ENCODE data around the gene OR8G1. TPM values are rescaled to one million over a fixed set of nuclear protein-coding genes. Genes with fewer than 3 reads are reported as not detected.

The OR8G1 gene
- total RNA-seq, 1 experiment from 2014 or later: not detected

GRCh38 chr11:124296016-124296415, 55.1 kb downstream of the OR8G1 start:
- no TSS peak for BruUV-seq (replicated peaks)
- H3K4me3 Mint-ChIP-seq (ENCODE audit: unreplicated experiment): no peak overlapping the region
- POLR2A ChIA-PET: no interaction called here

GRCh38 chr11:124297921-124298320, 57.0 kb downstream of the OR8G1 start:
- BruUV-seq (replicated peaks): no TSS peak
- Histone ChIP-seq H3K36me3 (ENCODE audit: control insufficient read depth, insufficient read depth, low read length) (no peaks in the 10 kb centered on the region), H3K4me3 (ENCODE audit: low read depth, low read length) (no peak overlapping the region), H3K9me3 (no peaks in the 10 kb centered on the region), H3K27me3 (replicated peaks; ENCODE audit: control insufficient read depth, insufficient read depth, low read length) (no peaks in the 10 kb centered on the region), H3K4me1 (no peaks in the 10 kb centered on the region; the same call in 1 of the 2 replicates)
- ChIA-PET POLR2A (no interaction called here), CTCF (no interaction called here)
- no peak for TF ChIP-seq CTCF (IDR thresholded peaks at IDR 0.05; ENCODE audit: insufficient read depth in 1 of 2, low read depth in 1 of 2, low read length in 1 of 2, severe bottlenecking in 1 of 2, unreplicated experiment in 1 of 2)
- intact Hi-C loops (cut with micrococcal nuclease; ENCODE audit: unreplicated experiment): no loop called here
- no peak overlapping the region for H3K4me3 Mint-ChIP-seq (ENCODE audit: unreplicated experiment)
- H3K4me1 Mint-ChIP-seq (ENCODE audit: low read depth, unreplicated experiment): no peaks in the 10 kb centered on the region
- no peaks in the 10 kb centered on the region for H3K9me3 Mint-ChIP-seq (ENCODE audit: unreplicated experiment)
- no peaks in the 10 kb centered on the region for H3K36me3 Mint-ChIP-seq (ENCODE audit: insufficient read depth, unreplicated experiment)
- peaks cover 18% of the 10 kb centered on the region for H3K27me3 Mint-ChIP-seq (ENCODE audit: insufficient read depth, unreplicated experiment)
- no peak overlapping the region for H3K27ac Mint-ChIP-seq (ENCODE audit: unreplicated experiment)
- DNase-seq: no peak

More at GRCh38 chr11:124296016-124296415, 55.1 kb downstream of the OR8G1 start:
- Mint-ChIP-seq H3K27ac (ENCODE audit: unreplicated experiment) (no peak overlapping the region), H3K36me3 (ENCODE audit: insufficient read depth, unreplicated experiment) (no peaks in the 10 kb centered on the region), H3K27me3 (ENCODE audit: insufficient read depth, unreplicated experiment) (peaks cover 22% of the 10 kb centered on the region), H3K4me1 (ENCODE audit: low read depth, unreplicated experiment) (no peaks in the 10 kb centered on the region), H3K9me3 (ENCODE audit: unreplicated experiment) (no peaks in the 10 kb centered on the region)
- no peaks in the 10 kb centered on the region for H3K36me3 ChIP-seq (ENCODE audit: control insufficient read depth, insufficient read depth, low read length)
- DNase-seq: no peak
- no peak for TF ChIP-seq CTCF (IDR thresholded peaks at IDR 0.05; ENCODE audit: insufficient read depth in 1 of 2, low read depth in 1 of 2, low read length in 1 of 2, severe bottlenecking in 1 of 2, unreplicated experiment in 1 of 2)
- H3K9me3 ChIP-seq: no peaks in the 10 kb centered on the region
- H3K27me3 ChIP-seq (replicated peaks; ENCODE audit: control insufficient read depth, insufficient read depth, low read length): no peaks in the 10 kb centered on the region
- H3K4me1 ChIP-seq: no peaks in the 10 kb centered on the region; the same call in 1 of the 2 replicates
- intact Hi-C loops (cut with micrococcal nuclease; ENCODE audit: unreplicated experiment): no loop called here
- H3K4me3 ChIP-seq (ENCODE audit: low read depth, low read length): no peak overlapping the region
- CTCF ChIA-PET: no interaction called here

- Histone ChIP-seq H3K27me3 (replicated peaks; ENCODE audit: control insufficient read depth, insufficient read depth, low read length) (no peaks in the 10 kb centered on the region), H3K4me1 (no peaks in the 10 kb centered on the region; the same call in 1 of the 2 replicates), H3K36me3 (ENCODE audit: control insufficient read depth, insufficient read depth, low read length) (no peaks in the 10 kb centered on the region), H3K4me3 (ENCODE audit: low read depth, low read length) (no peak overlapping the region), H3K9me3 (no peaks in the 10 kb centered on the region)
- CTCF ChIA-PET: no interaction called here
- BruUV-seq (replicated peaks): no TSS peak
- intact Hi-C loops (cut with micrococcal nuclease; ENCODE audit: unreplicated experiment): loop anchor here (5.0 kb wide), 1 partner anchor 1669 kb away; no protein-coding TSS in a partner anchor
- no peak for TF ChIP-seq CTCF (IDR thresholded peaks at IDR 0.05; ENCODE audit: insufficient read depth in 1 of 2, low read depth in 1 of 2, low read length in 1 of 2, severe bottlenecking in 1 of 2, unreplicated experiment in 1 of 2)
- H3K36me3 Mint-ChIP-seq (ENCODE audit: insufficient read depth, unreplicated experiment): no peaks in the 10 kb centered on the region
- peaks cover 17% of the 10 kb centered on the region for H3K27me3 Mint-ChIP-seq (ENCODE audit: insufficient read depth, unreplicated experiment)
- no peak overlapping the region for H3K4me3 Mint-ChIP-seq (ENCODE audit: unreplicated experiment)
- H3K4me1 Mint-ChIP-seq (ENCODE audit: low read depth, unreplicated experiment): no peaks in the 10 kb centered on the region
- POLR2A ChIA-PET: no interaction called here
- H3K9me3 Mint-ChIP-seq (ENCODE audit: unreplicated experiment): no peaks in the 10 kb centered on the region
- H3K27ac Mint-ChIP-seq (ENCODE audit: unreplicated experiment): no peak overlapping the region
- no peak for DNase-seq
Measured at GRCh38 chr11:124301548-124301947, 60.7 kb downstream of the OR8G1 start.

Measured in Caco-2 (cell line).